Fibroblast of lung (primary cell): Measurements from ENCODE around the gene CHN1. TPM values are rescaled to one million over a fixed set of nuclear protein-coding genes. Genes with fewer than 3 reads are reported as not detected.
A peak's percentile ranks its signal among the peaks of the same experiment; 100 is the strongest.

Experiments
- DNase-seq, 2 donors: peaks; one replicate each; pipeline versions ENCODE4 v3.0.0 to v3.0.0-alpha.2; 2010; ENCODE audit warnings: low read depth in 2 of 2
- H2AFZ ChIP-seq: 2 replicates; pipeline ENCODE4 v1.5.1; 2012; ENCODE audit warnings: low read length, control low read depth, inconsistent platforms
- H3K27ac ChIP-seq: 2 replicates; pipeline ENCODE4 v1.5.1; 2011; ENCODE audit warnings: low read length, control low read depth; ENCODE audit not compliant: insufficient read depth
- H3K27me3 ChIP-seq: 2 replicates; pipeline ENCODE4 v1.5.1; 2011; ENCODE audit warnings: mild to moderate bottlenecking, low read length; ENCODE audit not compliant: control insufficient read depth, insufficient read depth
- H3K36me3 ChIP-seq: 2 replicates; pipeline ENCODE4 v1.5.1; 2011; ENCODE audit warnings: low read length; ENCODE audit not compliant: control insufficient read depth, insufficient read depth
- H3K4me1 ChIP-seq: 2 replicates; pipeline ENCODE4 v1.5.1; 2011; ENCODE audit warnings: low read length; ENCODE audit not compliant: control insufficient read depth, insufficient read depth; ENCODE audit errors: extremely low read depth
- H3K4me2 ChIP-seq: 2 replicates; pipeline ENCODE4 v1.5.1; 2011; ENCODE audit warnings: low read length, control low read depth; ENCODE audit not compliant: insufficient read depth; ENCODE audit errors: extremely low read depth
- H3K4me3 ChIP-seq, 4 experiments: fragments of 200-600 bp in 1 of 4; sonication (generic) in 1 of 4; replicated peaks in 1 of 4; 2 replicates each; pipeline ENCODE4 v1.5.1; 2011 to 2016; ENCODE audit warnings: low read length in 4 of 4, low read depth in 3 of 4, mild to moderate bottlenecking in 3 of 4, control low read depth in 2 of 4, inconsistent platforms in 1 of 4, mixed read lengths in 1 of 4; ENCODE audit not compliant: insufficient read depth in 1 of 4; ENCODE audit errors: control extremely low read depth in 1 of 4
- H3K79me2 ChIP-seq: 2 replicates; pipeline ENCODE4 v1.5.1; 2012; ENCODE audit warnings: mild to moderate bottlenecking, low read length, inconsistent platforms; ENCODE audit not compliant: control insufficient read depth, insufficient read depth
- H3K9ac ChIP-seq: 2 replicates; pipeline ENCODE4 v1.5.1; 2011; ENCODE audit warnings: mild to moderate bottlenecking, low read length, control low read depth; ENCODE audit not compliant: insufficient read depth
- H3K9me3 ChIP-seq: 2 replicates; pipeline ENCODE4 v1.5.1; 2012; ENCODE audit warnings: low read depth, low read length; ENCODE audit not compliant: control insufficient read depth, insufficient read depth
- H4K20me1 ChIP-seq: 2 replicates; pipeline ENCODE4 v1.5.1; 2011; ENCODE audit warnings: low read length; ENCODE audit not compliant: control insufficient read depth, insufficient read depth; ENCODE audit errors: extremely low read depth
- EZH2 ChIP-seq: IDR thresholded peaks from 2 replicates; pipeline ENCODE4 v1.5.1; 2012; ENCODE audit warnings: low read length, control low read depth, mild to moderate bottlenecking; ENCODE audit errors: missing control alignments
- polyA plus RNA-seq, 2 donors: library from polyadenylated mRNA; depleted of rRNA in 1 of 2; stranded (reverse) in 1 of 2; unstranded in 1 of 2; fragments of >200 nt; gene quantifications; 2 replicates each; pipeline ENCODE4 v1.2.1, GENCODE V29; 2011 to 2012; ENCODE audit warnings: missing spikeins in 1 of 2
- total RNA-seq: library from RNA; depleted of rRNA; stranded (reverse); fragments of >200 nt; gene quantifications from 2 replicates; pipeline ENCODE4 v1.2.1, GENCODE V29; 2014
- TF ChIP-seq, protein P1 (sequence below), 2 donors: IDR thresholded peaks in 1 of 2; conservative IDR thresholded peaks in 1 of 2; 1 replicate in 1 of 2; 2 replicates in 1 of 2; pipeline ENCODE4 v1.5.1; 2011 to 2012; ENCODE audit warnings: low read length in 2 of 2, control low read depth in 1 of 2, inconsistent platforms in 1 of 2, low read depth in 1 of 2, mild to moderate bottlenecking in 1 of 2

CHN1 gene
- total and polyA plus RNA-seq, 2 donors (not counting 1 experiment from before 2014, with no cell fraction given): 203 to 904 TPM

DNA sequence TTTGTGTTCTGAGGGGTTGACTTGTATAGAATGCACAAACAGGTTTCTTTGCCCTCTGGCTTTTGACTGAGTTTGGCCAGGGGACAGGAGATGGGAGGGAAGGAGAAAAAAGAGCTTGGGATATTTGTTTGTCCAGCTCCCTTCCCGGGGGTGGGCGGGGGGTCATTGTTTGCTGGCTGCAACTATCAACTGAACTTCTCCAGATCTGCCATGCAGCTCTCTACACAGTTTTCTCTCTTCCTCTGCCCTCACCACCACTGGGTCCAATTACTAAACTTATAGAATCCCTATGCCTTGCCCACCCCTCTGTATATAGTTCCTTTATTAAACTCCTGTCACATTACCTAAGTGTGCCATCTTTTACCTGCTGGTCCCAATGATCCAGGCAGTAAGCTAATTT lies 32.8 kb upstream of the CHN1 start:
- no peak overlapping the region for H3K9ac ChIP-seq
- no peak overlapping the region for H3K4me3 ChIP-seq
- H3K79me2 ChIP-seq: no peaks in the 10 kb centered on the region
- H3K27me3 ChIP-seq: no peaks in the 10 kb centered on the region
- no peaks in the 10 kb centered on the region for H3K36me3 ChIP-seq
- H3K9me3 ChIP-seq: no peaks in the 10 kb centered on the region
- no peak overlapping the region for H3K27ac ChIP-seq
- no peak for DNase-seq
- no peak overlapping the region for H2AFZ ChIP-seq
- no peak overlapping the region for H3K4me2 ChIP-seq
- TF ChIP-seq, protein P1, sequence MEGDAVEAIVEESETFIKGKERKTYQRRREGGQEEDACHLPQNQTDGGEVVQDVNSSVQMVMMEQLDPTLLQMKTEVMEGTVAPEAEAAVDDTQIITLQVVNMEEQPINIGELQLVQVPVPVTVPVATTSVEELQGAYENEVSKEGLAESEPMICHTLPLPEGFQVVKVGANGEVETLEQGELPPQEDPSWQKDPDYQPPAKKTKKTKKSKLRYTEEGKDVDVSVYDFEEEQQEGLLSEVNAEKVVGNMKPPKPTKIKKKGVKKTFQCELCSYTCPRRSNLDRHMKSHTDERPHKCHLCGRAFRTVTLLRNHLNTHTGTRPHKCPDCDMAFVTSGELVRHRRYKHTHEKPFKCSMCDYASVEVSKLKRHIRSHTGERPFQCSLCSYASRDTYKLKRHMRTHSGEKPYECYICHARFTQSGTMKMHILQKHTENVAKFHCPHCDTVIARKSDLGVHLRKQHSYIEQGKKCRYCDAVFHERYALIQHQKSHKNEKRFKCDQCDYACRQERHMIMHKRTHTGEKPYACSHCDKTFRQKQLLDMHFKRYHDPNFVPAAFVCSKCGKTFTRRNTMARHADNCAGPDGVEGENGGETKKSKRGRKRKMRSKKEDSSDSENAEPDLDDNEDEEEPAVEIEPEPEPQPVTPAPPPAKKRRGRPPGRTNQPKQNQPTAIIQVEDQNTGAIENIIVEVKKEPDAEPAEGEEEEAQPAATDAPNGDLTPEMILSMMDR (conservative IDR thresholded peaks at IDR 0.05 in 1 of 2, IDR thresholded peaks at IDR 0.05 in 1 of 2; ENCODE audit: low read depth in 1 of 2, low read length in 2 of 2): no peak
- no peak for TF ChIP-seq EZH2
- no peaks in the 10 kb centered on the region for H4K20me1 ChIP-seq
- H3K4me1 ChIP-seq: no peaks in the 10 kb centered on the region

DNA sequence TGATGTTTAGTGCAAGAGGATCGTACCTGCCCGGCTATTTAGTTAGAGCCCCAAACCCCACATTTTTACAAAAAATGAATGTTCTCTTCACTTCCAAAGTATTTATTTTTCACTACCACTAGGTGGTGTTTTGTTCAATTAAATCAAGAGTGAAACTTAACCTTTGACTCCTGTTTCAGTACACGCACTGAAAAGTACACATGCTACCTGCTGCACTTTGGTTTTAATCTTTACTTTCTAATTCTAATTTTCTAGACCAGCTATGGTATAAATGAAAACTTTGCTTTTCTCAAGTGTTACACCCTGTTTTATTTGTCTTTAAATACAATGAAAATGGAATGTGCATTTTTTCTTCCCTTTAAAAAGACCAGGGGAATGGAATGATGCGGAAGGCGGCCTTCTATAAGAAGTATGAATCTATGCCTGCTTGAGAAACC lies 31.4 kb upstream of the CHN1 start:
- DNase-seq: peak; percentile 28 to 52
- no peaks in the 10 kb centered on the region for H3K27me3 ChIP-seq
- TF ChIP-seq EZH2: no peak
- TF ChIP-seq, protein P1 (conservative IDR thresholded peaks at IDR 0.05 in 1 of 2, IDR thresholded peaks at IDR 0.05 in 1 of 2; ENCODE audit: low read depth in 1 of 2, low read length in 2 of 2): peak in 1 of 2 donors; percentile 40
- H3K4me2 ChIP-seq: no peak overlapping the region
- no peak overlapping the region for H3K4me3 ChIP-seq
- no peaks in the 10 kb centered on the region for H3K4me1 ChIP-seq
- no peak overlapping the region for H3K27ac ChIP-seq
- no peaks in the 10 kb centered on the region for H3K9me3 ChIP-seq
- no peaks in the 10 kb centered on the region for H3K36me3 ChIP-seq
- H3K79me2 ChIP-seq: no peaks in the 10 kb centered on the region
- H3K9ac ChIP-seq: no peak overlapping the region
- no peaks in the 10 kb centered on the region for H4K20me1 ChIP-seq
- no peak overlapping the region for H2AFZ ChIP-seq

DNA sequence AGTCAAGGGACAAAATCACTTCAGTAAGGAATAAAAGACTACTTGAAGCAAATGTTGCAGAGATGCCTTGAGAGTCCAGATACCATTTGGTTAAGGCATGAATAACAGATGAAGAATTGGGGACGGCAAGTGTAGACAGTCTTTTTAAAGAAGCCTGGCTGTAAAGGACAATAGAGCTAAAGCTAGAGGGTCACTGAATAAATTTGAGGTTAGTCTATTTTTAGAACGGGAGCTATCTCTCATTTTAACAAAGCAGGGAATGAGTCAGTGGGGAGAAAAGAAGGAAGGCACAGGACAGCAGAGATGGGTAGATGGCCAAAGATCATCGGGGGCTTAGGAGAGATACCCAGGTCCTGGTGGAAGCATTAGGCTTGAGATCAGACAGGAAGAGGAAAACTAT lies 30.6 kb upstream of the CHN1 start:
- no peaks in the 10 kb centered on the region for H4K20me1 ChIP-seq
- no peak overlapping the region for H2AFZ ChIP-seq
- H3K36me3 ChIP-seq: no peaks in the 10 kb centered on the region
- no peaks in the 10 kb centered on the region for H3K27me3 ChIP-seq
- H3K4me3 ChIP-seq: no peak overlapping the region
- no peak overlapping the region for H3K27ac ChIP-seq
- TF ChIP-seq, protein P1 (conservative IDR thresholded peaks at IDR 0.05 in 1 of 2, IDR thresholded peaks at IDR 0.05 in 1 of 2; ENCODE audit: low read depth in 1 of 2, low read length in 2 of 2): no peak
- TF ChIP-seq EZH2: no peak
- H3K9ac ChIP-seq: no peak overlapping the region
- H3K9me3 ChIP-seq: no peaks in the 10 kb centered on the region
- no peaks in the 10 kb centered on the region for H3K79me2 ChIP-seq
- H3K4me1 ChIP-seq: no peaks in the 10 kb centered on the region
- no peak overlapping the region for H3K4me2 ChIP-seq
- DNase-seq: no peak
